Fibroblast of skin of left biceps (primary cell): ENCODE data around the gene STAG3.
"Not testable (repeated sequence)": the region's sequence is repeated elsewhere in the genome, so short reads cannot be mapped to it uniquely, and the experiment has no call there.

ENCODE experiments used
- DNase-seq, 2 experiments: peaks; one replicate each; pipeline ENCODE4 v3.0.0-alpha.2; 2013; ENCODE audit warnings: low read depth in 2 of 2

STAG3 gene

GRCh38 chr7:100212631-100213286 is 35.0 kb downstream of the STAG3 start:
- DNase-seq = no peak

GRCh38 chr7:100213672-100214071 is 36.0 kb downstream of the STAG3 start:
- no peak for DNase-seq

- DNase-seq = not testable (repeated sequence)
These were observed 36.6 kb downstream of the STAG3 start for GRCh38 chr7:100214356-100214755.

GRCh38 chr7:100215895-100216294 is 38.2 kb downstream of the STAG3 start:
- DNase-seq = no peak

GRCh38 chr7:100217934-100218333 is 40.2 kb downstream of the STAG3 start:
- not testable (repeated sequence) for DNase-seq

GRCh38 chr7:100219271-100219737 is 41.6 kb downstream of the STAG3 start:
- DNase-seq = no peak

- DNase-seq = not testable (repeated sequence)
These were observed 42.3 kb downstream of the STAG3 start, which contains the start of gene PVRIG for GRCh38 chr7:100219801-100220585. Gene PVRIG (plus strand): TSS chr7:100219949. CDS start chr7:100219971, 22 bp downstream.

GRCh38 chr7:100220586-100221230 is 43.0 kb downstream of the STAG3 start:
- no peak for DNase-seq

GRCh38 chr7:100221231-100221718 is 43.6 kb downstream of the STAG3 start:
- DNase-seq = no peak

GRCh38 chr7:100221767-100222444 is 44.2 kb downstream of the STAG3 start:
- no peak for DNase-seq

- no peak for DNase-seq
These were observed 44.9 kb downstream of the STAG3 start for GRCh38 chr7:100222445-100223132.

- not testable (repeated sequence) for DNase-seq
These were observed 45.7 kb downstream of the STAG3 start for GRCh38 chr7:100223376-100223927.

GRCh38 chr7:100224891-100225290 is 47.2 kb downstream of the STAG3 start:
- not testable (repeated sequence) for DNase-seq

- DNase-seq = not testable (repeated sequence)
These were observed 57.1 kb downstream of the STAG3 start for GRCh38 chr7:100234660-100235317.

- DNase-seq = not testable (repeated sequence)
These were observed 62.3 kb downstream of the STAG3 start for GRCh38 chr7:100239975-100240374.

GRCh38 chr7:100243385-100243784 is 65.7 kb downstream of the STAG3 start:
- not testable (repeated sequence) for DNase-seq

- not testable (repeated sequence) for DNase-seq
These were observed 67.4 kb downstream of the STAG3 start for GRCh38 chr7:100244988-100245605.

GRCh38 chr7:100246121-100246864 is 68.6 kb downstream of the STAG3 start:
- DNase-seq = not testable (repeated sequence)

- not testable (repeated sequence) for DNase-seq
These were observed 69.1 kb downstream of the STAG3 start for GRCh38 chr7:100246865-100247137.
